HUES64 (cell line): Measurements from ENCODE around the gene LARP6.
"Not testable (repeated sequence)": the region's sequence is repeated elsewhere in the genome, so short reads cannot be mapped to it uniquely, and the experiment has no call there.

Experiments used
- H3K27ac ChIP-seq: 2 replicates; pipeline ENCODE4 v1.7.0; 2013; ENCODE audit warnings: low read depth, low read length, inconsistent platforms
- H3K27me3 ChIP-seq: 2 replicates; pipeline ENCODE4 v1.6.1; 2013; ENCODE audit warnings: mild to moderate bottlenecking, low read length; ENCODE audit not compliant: insufficient read depth
- H3K36me3 ChIP-seq: 2 replicates; pipeline ENCODE4 v1.6.1; 2013; ENCODE audit warnings: mild to moderate bottlenecking, low read length; ENCODE audit not compliant: insufficient read depth
- H3K4me1 ChIP-seq: 2 replicates; pipeline ENCODE4 v1.6.1; 2013; ENCODE audit warnings: mild to moderate bottlenecking, low read length, moderate library complexity; ENCODE audit not compliant: insufficient read depth
- H3K4me3 ChIP-seq: 2 replicates; pipeline ENCODE4 v1.5.1; 2013; ENCODE audit warnings: mild to moderate bottlenecking, low read length, moderate library complexity
- H3K9ac ChIP-seq: 2 replicates; pipeline ENCODE4 v1.6.1; 2013; ENCODE audit warnings: mild to moderate bottlenecking, low read depth, low read length
- H3K9me3 ChIP-seq: 2 replicates; pipeline ENCODE4 v1.6.1; 2013; ENCODE audit warnings: low read depth, low read length; ENCODE audit not compliant: insufficient read depth
- WGBS: fragments of 150-250, 120-280 bp; methylation state at CpG from one replicate; pipeline ENCODE4 v1.1.7; 2013; ENCODE audit warnings: missing lambda C conversion rate; 5-methylcytosine and 5-hydroxymethylcytosine counted together

The LARP6 gene

GRCh38 chr15:70873232-70874054, 19.5 kb upstream of the LARP6 start:
- H3K27me3 ChIP-seq: no peaks in the 10 kb centered on the region
- 92% methylated on average over 1 of the region's 2 CpGs for WGBS
- H3K9me3 ChIP-seq: peaks cover 9% of the 10 kb centered on the region; the same call in 1 of the 2 replicates
- H3K27ac ChIP-seq: no peak overlapping the region
- H3K4me1 ChIP-seq: no peaks in the 10 kb centered on the region
- H3K36me3 ChIP-seq: no peaks in the 10 kb centered on the region; the same call in 1 of the 2 replicates
- H3K9ac ChIP-seq: no peak overlapping the region
- no peak overlapping the region for H3K4me3 ChIP-seq

- H3K9ac ChIP-seq, H3K27me3 ChIP-seq, H3K27ac ChIP-seq, H3K4me3 ChIP-seq, H3K9me3 ChIP-seq, H3K36me3 ChIP-seq, H3K4me1 ChIP-seq: not testable (repeated sequence)
- 96% methylated on average over 34 of the region's 34 CpGs for WGBS
These were observed 17.5 kb upstream of the LARP6 start for GRCh38 chr15:70871490-70871889.

- Histone ChIP-seq H3K27ac (no peak overlapping the region), H3K36me3 (no peaks in the 10 kb centered on the region; the same call in 1 of the 2 replicates), H3K4me1 (no peaks in the 10 kb centered on the region), H3K9me3 (peaks cover 9% of the 10 kb centered on the region; the same call in 1 of the 2 replicates), H3K9ac (no peak overlapping the region), H3K27me3 (no peaks in the 10 kb centered on the region), H3K4me3 (no peak overlapping the region)
These were observed 16.1 kb upstream of the LARP6 start for GRCh38 chr15:70870051-70870450.

GRCh38 chr15:70869346-70869745, 15.4 kb upstream of the LARP6 start:
- WGBS: 95% methylated on average over 3 of the region's 3 CpGs
- H3K27ac ChIP-seq: no peak overlapping the region
- no peaks in the 10 kb centered on the region; the same call in 1 of the 2 replicates for H3K36me3 ChIP-seq

GRCh38 chr15:70867911-70868467, 14.0 kb upstream of the LARP6 start:
- peaks cover 3% of the 10 kb centered on the region; the same call in 1 of the 2 replicates for H3K9me3 ChIP-seq
- no peak overlapping the region for H3K27ac ChIP-seq
- H3K9ac ChIP-seq: no peak overlapping the region
- no peaks in the 10 kb centered on the region for H3K36me3 ChIP-seq
- H3K4me3 ChIP-seq: no peak overlapping the region
- H3K4me1 ChIP-seq: no peaks in the 10 kb centered on the region
- no peaks in the 10 kb centered on the region for H3K27me3 ChIP-seq
- WGBS: 99% methylated on average over 6 of the region's 6 CpGs

More at GRCh38 chr15:70869346-70869745, 15.4 kb upstream of the LARP6 start:
- Histone ChIP-seq H3K9ac (no peak overlapping the region), H3K27me3 (no peaks in the 10 kb centered on the region), H3K4me1 (no peaks in the 10 kb centered on the region), H3K9me3 (peaks cover 9% of the 10 kb centered on the region; the same call in 1 of the 2 replicates), H3K4me3 (no peak overlapping the region)

GRCh38 chr15:70866982-70867641, 13.2 kb upstream of the LARP6 start:
- Histone ChIP-seq H3K27me3 (no peaks in the 10 kb centered on the region), H3K36me3 (no peaks in the 10 kb centered on the region), H3K9ac (no peak overlapping the region), H3K9me3 (no peaks in the 10 kb centered on the region), H3K4me3 (no peak overlapping the region), H3K27ac (no peak overlapping the region), H3K4me1 (no peaks in the 10 kb centered on the region)
- WGBS: 90% methylated on average over 5 of the region's 5 CpGs

- no peak overlapping the region for H3K9ac ChIP-seq
- WGBS: 77% methylated on average over 4 of the region's 4 CpGs
- H3K27ac ChIP-seq: no peak overlapping the region
- no peaks in the 10 kb centered on the region for H3K36me3 ChIP-seq
- no peaks in the 10 kb centered on the region for H3K4me1 ChIP-seq
- no peaks in the 10 kb centered on the region for H3K27me3 ChIP-seq
- H3K9me3 ChIP-seq: no peaks in the 10 kb centered on the region
- no peak overlapping the region for H3K4me3 ChIP-seq
These were observed 9.7 kb upstream of the LARP6 start for GRCh38 chr15:70863450-70864218.

- Histone ChIP-seq H3K9me3 (no peaks in the 10 kb centered on the region), H3K9ac (no peak overlapping the region), H3K4me1 (no peaks in the 10 kb centered on the region), H3K27ac (no peak overlapping the region), H3K36me3 (no peaks in the 10 kb centered on the region), H3K4me3 (no peak overlapping the region), H3K27me3 (peaks cover 14% of the 10 kb centered on the region; the same call in 1 of the 2 replicates)
- 88% methylated on average over 11 of the region's 11 CpGs for WGBS
These were observed 6.0 kb upstream of the LARP6 start for GRCh38 chr15:70859998-70860397.

- 93% methylated on average over 14 of the region's 14 CpGs for WGBS
- Histone ChIP-seq H3K9ac (no peak overlapping the region), H3K27ac (no peak overlapping the region), H3K9me3 (no peaks in the 10 kb centered on the region), H3K4me1 (no peaks in the 10 kb centered on the region), H3K27me3 (peaks cover 16% of the 10 kb centered on the region; the same call in 1 of the 2 replicates), H3K4me3 (no peak overlapping the region), H3K36me3 (no peaks in the 10 kb centered on the region)
These were observed 5.5 kb upstream of the LARP6 start for GRCh38 chr15:70859322-70859908.

- not testable (repeated sequence) for H3K9ac ChIP-seq, H3K4me3 ChIP-seq, H3K9me3 ChIP-seq, H3K27ac ChIP-seq, H3K36me3 ChIP-seq, H3K4me1 ChIP-seq
- H3K27me3 ChIP-seq: peaks cover 16% of the 10 kb centered on the region; the same call in 1 of the 2 replicates
- WGBS: 93% methylated on average over 9 of the region's 9 CpGs
These were observed 4.8 kb upstream of the LARP6 start for GRCh38 chr15:70858614-70859321.
